Measurements from ENCODE around the gene MSH2.
"Not testable (repeated sequence)": the region's sequence is repeated elsewhere in the genome, so short reads cannot be mapped to it uniquely, and the experiment has no call there.

DNA sequence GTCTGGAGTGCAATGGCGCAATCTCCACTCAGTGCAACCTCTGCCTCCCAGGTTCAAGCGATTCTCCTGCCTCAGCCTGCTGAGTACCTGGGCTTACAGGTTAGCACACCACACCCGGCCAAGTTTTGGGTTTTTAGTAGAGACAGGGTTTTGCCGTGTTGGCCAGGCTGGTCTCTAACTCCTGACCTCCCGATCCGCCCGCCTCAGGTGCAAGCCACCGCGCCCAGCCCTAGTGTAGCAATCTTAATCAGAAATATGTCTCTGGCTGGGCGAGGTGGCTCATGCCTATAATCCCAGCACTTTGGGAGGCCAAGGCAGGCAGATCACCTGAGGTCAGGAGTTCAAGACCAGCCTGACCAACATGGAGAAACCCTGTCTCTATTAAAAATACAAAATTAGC is 17.7 kb downstream of the MSH2 start:
- not testable (repeated sequence) for TF ChIP-seq CTCF (IDR thresholded peaks at IDR 0.05; ENCODE audit: low read length); EZH2 (optimal IDR thresholded peaks at IDR 0.05; ENCODE audit: low read depth, low read length); EZH2phosphoT487 (IDR thresholded peaks at IDR 0.05; ENCODE audit: low read length)

Measured in MM.1S (cell line).